ENCODE data around the gene MOXD1.

DNA sequence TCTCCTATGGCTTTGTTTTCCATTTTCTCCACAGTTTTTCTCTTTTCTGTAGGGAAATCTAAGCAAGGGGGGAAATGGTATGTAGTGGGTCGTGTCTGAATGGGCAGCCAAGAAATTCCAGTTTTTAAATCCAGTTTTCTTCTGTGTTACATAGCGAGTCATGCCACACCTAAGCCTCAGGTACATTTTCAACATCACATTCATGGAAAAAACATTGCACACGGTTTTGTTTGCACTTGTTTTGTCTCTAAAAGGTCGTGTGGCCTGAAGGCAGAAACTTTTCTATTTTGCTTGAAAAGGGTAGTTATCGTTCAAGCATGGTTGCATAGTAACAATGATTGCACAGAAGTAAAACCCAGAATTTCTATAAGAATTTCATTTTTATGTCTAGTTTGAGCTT lies 70.5 kb downstream of the MOXD1 start:
- TF ChIP-seq, protein P1, sequence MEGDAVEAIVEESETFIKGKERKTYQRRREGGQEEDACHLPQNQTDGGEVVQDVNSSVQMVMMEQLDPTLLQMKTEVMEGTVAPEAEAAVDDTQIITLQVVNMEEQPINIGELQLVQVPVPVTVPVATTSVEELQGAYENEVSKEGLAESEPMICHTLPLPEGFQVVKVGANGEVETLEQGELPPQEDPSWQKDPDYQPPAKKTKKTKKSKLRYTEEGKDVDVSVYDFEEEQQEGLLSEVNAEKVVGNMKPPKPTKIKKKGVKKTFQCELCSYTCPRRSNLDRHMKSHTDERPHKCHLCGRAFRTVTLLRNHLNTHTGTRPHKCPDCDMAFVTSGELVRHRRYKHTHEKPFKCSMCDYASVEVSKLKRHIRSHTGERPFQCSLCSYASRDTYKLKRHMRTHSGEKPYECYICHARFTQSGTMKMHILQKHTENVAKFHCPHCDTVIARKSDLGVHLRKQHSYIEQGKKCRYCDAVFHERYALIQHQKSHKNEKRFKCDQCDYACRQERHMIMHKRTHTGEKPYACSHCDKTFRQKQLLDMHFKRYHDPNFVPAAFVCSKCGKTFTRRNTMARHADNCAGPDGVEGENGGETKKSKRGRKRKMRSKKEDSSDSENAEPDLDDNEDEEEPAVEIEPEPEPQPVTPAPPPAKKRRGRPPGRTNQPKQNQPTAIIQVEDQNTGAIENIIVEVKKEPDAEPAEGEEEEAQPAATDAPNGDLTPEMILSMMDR (IDR thresholded peaks at IDR 0.05) = no peak
- TF ChIP-seq ZFX (IDR thresholded peaks at IDR 0.05; ENCODE audit: borderline replicate concordance) = no peak
